CD14-positive monocyte (primary cell): ENCODE results near the gene RHBDL3. TPM values are rescaled to one million over a fixed set of nuclear protein-coding genes. Genes with fewer than 3 reads are reported as not detected.
"Not testable (repeated sequence)": the region's sequence is repeated elsewhere in the genome, so short reads cannot be mapped to it uniquely, and the experiment has no call there.

Experiments
- DNase-seq, 3 donors: peaks; one replicate each; pipeline ENCODE4 v3.0.0-alpha.2; 2011 to 2022
- H2AFZ ChIP-seq: 2 replicates; pipeline ENCODE4 v1.6.0; 2012; ENCODE audit warnings: mild to moderate bottlenecking, low read depth, low read length, inconsistent platforms; ENCODE audit not compliant: insufficient read depth, poor library complexity, severe bottlenecking
- H3K27ac ChIP-seq, 2 donors: 1 replicate in 1 of 2; 2 replicates in 1 of 2; pipeline ENCODE4 v1.5.1; 2012 to 2013; ENCODE audit warnings: low read length in 2 of 2, control low read depth in 1 of 2, inconsistent platforms in 1 of 2, low read depth in 1 of 2, mild to moderate bottlenecking in 1 of 2
- H3K27me3 ChIP-seq, 2 donors: one replicate each; pipeline versions ENCODE4 v1.6.0 to v1.6.1; 2011 to 2013; ENCODE audit warnings: low read length in 2 of 2; ENCODE audit not compliant: control insufficient read depth in 2 of 2, insufficient read depth in 2 of 2
- H3K36me3 ChIP-seq, 2 donors: replicated peaks in 1 of 2; 1 replicate in 1 of 2; 2 replicates in 1 of 2; pipeline versions ENCODE4 v1.5.1 to v1.6.1; 2012 to 2013; ENCODE audit warnings: low read length in 2 of 2, control low read depth in 1 of 2, inconsistent platforms in 1 of 2, mild to moderate bottlenecking in 1 of 2; ENCODE audit not compliant: insufficient read depth in 2 of 2, control insufficient read depth in 1 of 2
- H3K4me1 ChIP-seq, 2 donors: 1 replicate in 1 of 2; 2 replicates in 1 of 2; pipeline versions ENCODE4 v1.5.1 to v1.6.1; 2012 to 2013; ENCODE audit warnings: low read length in 2 of 2, control low read depth in 1 of 2, inconsistent platforms in 1 of 2, mild to moderate bottlenecking in 1 of 2, moderate library complexity in 1 of 2; ENCODE audit not compliant: insufficient read depth in 2 of 2, control insufficient read depth in 1 of 2
- H3K4me2 ChIP-seq: replicated peaks from 2 replicates; pipeline ENCODE3; 2012; ENCODE audit warnings: low read length, moderate library complexity, mild to moderate bottlenecking; ENCODE audit not compliant: poor library complexity, severe bottlenecking; ENCODE audit errors: extremely low read depth
- H3K4me3 ChIP-seq, 3 experiments: fragments of 200-600 bp in 1 of 3; sonication (generic) in 1 of 3; replicated peaks in 1 of 3; 1 replicate in 2 of 3; 2 replicates in 1 of 3; pipeline ENCODE4 v1.5.1; 2011 to 2013; ENCODE audit warnings: low read length in 3 of 3, mild to moderate bottlenecking in 3 of 3, control low read depth in 2 of 3, low read depth in 2 of 3, inconsistent platforms in 1 of 3, moderate library complexity in 1 of 3
- H3K79me2 ChIP-seq: 2 replicates; pipeline ENCODE4 v1.6.0; 2012; ENCODE audit warnings: mild to moderate bottlenecking, control low read depth, inconsistent platforms, low read length, moderate library complexity; ENCODE audit not compliant: insufficient read depth
- H3K9ac ChIP-seq: 2 replicates; pipeline ENCODE4 v1.6.0; 2017; ENCODE audit warnings: low read length, mild to moderate bottlenecking; ENCODE audit not compliant: insufficient read depth, poor library complexity, severe bottlenecking
- H3K9me3 ChIP-seq, 2 donors: replicated peaks in 1 of 2; 1 replicate in 1 of 2; 2 replicates in 1 of 2; pipeline versions ENCODE4 v1.5.1 to v1.6.1; 2012 to 2013; ENCODE audit warnings: low read length in 2 of 2, control low read depth in 1 of 2; ENCODE audit not compliant: control insufficient read depth in 1 of 2, insufficient read depth in 1 of 2
- H4K20me1 ChIP-seq: 2 replicates; pipeline ENCODE4 v1.6.0; 2012; ENCODE audit warnings: mild to moderate bottlenecking, low read length, control low read depth, moderate library complexity; ENCODE audit not compliant: insufficient read depth
- H3K27ac Mint-ChIP-seq, 7 donors: one replicate each; pipeline ENCODE4 v1.8.0; 2020; ENCODE audit warnings: mild to moderate bottlenecking in 7 of 7, mixed read lengths in 7 of 7, moderate library complexity in 6 of 7, inconsistent platforms in 2 of 7
- H3K27me3 Mint-ChIP-seq, 3 donors: one replicate each; pipeline ENCODE4 v1.8.0; 2021 to 2022; ENCODE audit warnings: low read depth in 3 of 3, mild to moderate bottlenecking in 3 of 3, mixed read lengths in 3 of 3, moderate library complexity in 3 of 3, inconsistent platforms in 1 of 3
- H3K36me3 Mint-ChIP-seq, 2 donors: one replicate each; pipeline ENCODE4 v1.8.0; 2020; ENCODE audit warnings: mixed read lengths in 2 of 2, inconsistent platforms in 1 of 2, mild to moderate bottlenecking in 1 of 2
- H3K4me1 Mint-ChIP-seq: one replicate; pipeline ENCODE4 v1.8.0; 2020; ENCODE audit warnings: mild to moderate bottlenecking, mixed read lengths
- H3K4me3 Mint-ChIP-seq, 2 donors: one replicate each; pipeline ENCODE4 v1.8.0; 2020; ENCODE audit warnings: mild to moderate bottlenecking in 2 of 2, mixed read lengths in 2 of 2, moderate library complexity in 1 of 2
- H3K9me3 Mint-ChIP-seq, 7 donors: one replicate each; pipeline ENCODE4 v1.8.0; 2020 to 2022; ENCODE audit warnings: mixed read lengths in 7 of 7, mild to moderate bottlenecking in 6 of 7, moderate library complexity in 6 of 7, inconsistent platforms in 2 of 7
- CTCF ChIP-seq: fragments of 200-600 bp; IDR thresholded peaks from one replicate; pipeline ENCODE4 v1.8.0; 2022; ENCODE audit warnings: antibody characterized with exemption, mild to moderate bottlenecking
- WGBS: methylation state at CpG from one replicate; pipeline ENCODE4 v1.1.5; 2013; ENCODE audit warnings: missing lambda C conversion rate; ENCODE audit not compliant: insufficient coverage; 5-methylcytosine and 5-hydroxymethylcytosine counted together
- intact Hi-C, 2 donors: fragments of 100-400 bp; cut with micrococcal nuclease; formaldehyde crosslinking; loops; one replicate each; pipeline versions ENCODE4 v1.15.0 to v1.15.1; 2023
- polyA plus RNA-seq, 3 donors: library from polyadenylated mRNA; depleted of rRNA in 1 of 3; unstranded in 2 of 3; stranded (reverse) in 1 of 3; fragments of 300-500 nt in 2 of 3; fragments of >200 nt in 1 of 3; fragmentation: Illumina TruSeq in 2 of 3; gene quantifications; 1 replicate in 2 of 3; 2 replicates in 1 of 3; pipeline ENCODE4 v1.2.3, GENCODE V29; 2012 to 2021

Gene RHBDL3
- polyA plus RNA-seq, 3 donors, result 0.05 TPM; not detected in 2

DNA sequence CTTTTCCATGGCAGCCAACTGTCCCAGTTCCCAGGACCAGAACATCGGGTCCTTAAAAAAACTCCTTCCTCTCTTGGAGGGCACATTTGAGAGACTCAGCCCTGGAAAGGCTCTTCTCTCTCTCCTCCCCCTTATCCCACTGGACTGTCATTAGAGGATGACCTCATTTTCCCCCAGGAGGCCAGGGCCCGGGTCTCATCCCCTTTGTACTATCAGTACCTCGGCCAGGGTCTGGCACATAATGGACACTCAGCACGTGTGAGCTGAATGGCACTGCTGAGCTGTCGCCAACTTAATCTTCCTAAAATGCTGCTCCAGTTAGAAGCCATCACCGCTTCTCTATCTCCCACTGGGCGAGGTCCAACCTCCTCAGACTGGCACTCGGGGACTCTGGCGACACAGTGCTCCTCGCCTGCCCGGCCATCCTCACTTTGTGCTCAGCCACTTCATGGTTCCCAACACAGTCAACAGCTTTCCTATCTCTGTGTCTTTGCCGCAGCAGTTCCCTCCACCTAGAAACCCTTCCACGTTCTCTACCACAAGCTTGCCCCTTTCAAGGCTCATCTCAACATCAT is 3.6 kb upstream of the RHBDL3 start:
- TF ChIP-seq CTCF, result no peak
- intact Hi-C loops, result loop anchor here in 1 of 2 donors (10.0 kb wide), 1 partner anchor 183 kb away; the partner anchor contains the start of gene PSMD11
- Histone ChIP-seq H4K20me1 (no peaks in the 10 kb centered on the region), H3K4me3 (no peak overlapping the region), H3K9me3 (no peaks in the 10 kb centered on the region), H3K9ac (no peak overlapping the region), H3K4me2 (no peak overlapping the region), H3K4me1 (peaks cover 11 to 18% of the 10 kb centered on the region in 2 donors), H3K36me3 (no peaks in the 10 kb centered on the region), H2AFZ (no peak overlapping the region), H3K27ac (no peak overlapping the region), H3K79me2 (no peaks in the 10 kb centered on the region), H3K27me3 (peaks cover 30 to 67% of the 10 kb centered on the region in 2 donors)
- H3K9me3 Mint-ChIP-seq, result peaks cover 0 to 13% (median 2%) of the 10 kb centered on the region in 7 donors
- peak overlapping the region in 1 of 2 donors; percentile 26 for H3K4me3 Mint-ChIP-seq
- H3K27ac Mint-ChIP-seq, result peak overlapping the region in 1 of 7 donors; percentile 6
- DNase-seq, result no peak
- peaks cover 66 to 87% (median 74%) of the 10 kb centered on the region in 3 donors for H3K27me3 Mint-ChIP-seq
- WGBS, result 95% methylated on average over 13 of the region's 13 CpGs
- H3K36me3 Mint-ChIP-seq, result peaks cover 0 to 8% of the 10 kb centered on the region in 2 donors
- H3K4me1 Mint-ChIP-seq, result peaks cover 10% of the 10 kb centered on the region

DNA sequence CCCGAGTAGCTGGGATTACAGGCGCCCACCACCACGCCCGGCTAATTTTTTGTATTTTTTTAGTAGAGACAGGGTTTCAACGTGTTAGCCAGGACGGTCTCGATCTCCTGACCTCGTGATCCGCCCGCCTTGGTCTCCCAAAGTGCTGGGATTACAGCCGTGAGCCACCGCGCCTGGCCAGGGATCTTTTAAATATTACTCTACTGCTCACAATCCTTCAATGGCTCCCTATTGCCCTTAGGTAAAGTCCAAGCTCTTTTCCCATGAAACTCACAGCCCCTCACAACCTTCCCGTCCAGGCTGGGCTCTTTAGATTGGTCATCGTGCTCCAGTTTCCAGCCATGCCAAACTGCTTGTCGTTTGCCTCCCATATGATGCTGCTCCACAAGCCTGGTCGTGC is 2.1 kb upstream of the RHBDL3 start:
- peaks cover 72 to 92% (median 79%) of the 10 kb centered on the region in 3 donors for H3K27me3 Mint-ChIP-seq

More for the DNA sequence above, 2.1 kb upstream of the RHBDL3 start:
- 97% methylated on average over 13 of the region's 17 CpGs for WGBS
- Mint-ChIP-seq H3K36me3 (peaks cover 2 to 15% of the 10 kb centered on the region in 2 donors), H3K4me3 (peak overlapping the region in 1 of 2 donors; percentile 86), H3K9me3 (peaks cover 0 to 22% (median 6%) of the 10 kb centered on the region in 7 donors), H3K4me1 (peaks cover 20% of the 10 kb centered on the region)
- H3K4me1 ChIP-seq, result peaks cover 14 to 21% of the 10 kb centered on the region in 2 donors
- H2AFZ ChIP-seq, DNase-seq, H3K4me3 ChIP-seq, H3K9me3 ChIP-seq, H3K9ac ChIP-seq, H3K27ac Mint-ChIP-seq, H3K4me2 ChIP-seq, H4K20me1 ChIP-seq, H3K79me2 ChIP-seq, H3K27ac ChIP-seq, H3K36me3 ChIP-seq: not testable (repeated sequence)
- peaks cover 45 to 75% of the 10 kb centered on the region in 2 donors for H3K27me3 ChIP-seq
- intact Hi-C loops, result loop anchor here in 1 of 2 donors (10.0 kb wide), 1 partner anchor 181 kb away; the partner anchor contains the start of gene PSMD11
